Measurements from ENCODE around the gene XPNPEP3. TPM values are rescaled to one million over a fixed set of nuclear protein-coding genes. Genes with fewer than 3 reads are reported as not detected.

XPNPEP3 gene
- total and polyA plus RNA-seq, 2 of the 4 experiments (the other 2 are of a cell fraction): 9.3 to 10.9 TPM

DNA sequence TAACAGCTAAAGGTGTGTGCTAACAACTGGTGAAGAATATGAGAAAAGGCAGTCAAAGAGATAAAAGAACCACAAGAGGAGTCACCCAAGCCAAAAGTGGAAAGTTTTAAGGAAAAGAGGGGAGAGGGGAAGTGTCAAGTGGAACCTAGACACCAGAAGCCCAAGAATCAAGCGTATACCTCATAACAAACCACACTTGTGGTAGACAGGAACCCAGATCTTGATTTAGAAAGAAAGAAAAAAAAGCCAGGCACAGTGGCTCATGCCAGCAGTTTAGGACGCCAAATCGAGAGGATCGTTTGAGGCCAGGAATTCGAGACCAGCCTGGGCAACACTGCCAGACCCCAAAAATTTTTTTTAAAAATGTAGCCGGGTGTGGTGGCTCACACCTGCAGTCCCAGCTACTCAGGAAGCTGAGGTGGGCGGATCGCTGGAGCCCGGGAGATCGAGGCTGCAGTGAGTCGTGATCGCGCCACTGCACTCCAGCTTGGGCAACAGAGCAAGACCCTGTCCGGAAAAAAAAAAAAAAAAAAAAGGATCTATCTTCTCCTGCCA, 38.7 kb upstream of the XPNPEP3 start:
- Histone ChIP-seq H3K9ac (ENCODE audit: low read depth, low read length) (peak overlapping the region; percentile 69), H2BK120ac (ENCODE audit: low read depth, low read length) (no peak overlapping the region), H3K27me3 (ENCODE audit: control insufficient read depth, insufficient read depth, low read length) (no peaks in the 10 kb centered on the region), H3K4me3 (ENCODE audit: insufficient read depth, low read depth, low read length) (peak overlapping the region; percentile 90), H3K9me3 (ENCODE audit: control insufficient read depth, insufficient read depth, low read length) (no peaks in the 10 kb centered on the region), H2AFZ (replicated peaks; ENCODE audit: low read length, poor library complexity) (peak overlapping the region; percentile 100), H4K5ac (ENCODE audit: low read depth, low read length) (no peak overlapping the region), H3K4ac (ENCODE audit: low read depth, low read length) (peak overlapping the region; percentile 92), H4K20me1 (ENCODE audit: insufficient read depth, low read length) (no peaks in the 10 kb centered on the region; the same call in 1 of the 2 replicates), H3K23ac (ENCODE audit: low read depth, low read length) (peak overlapping the region; percentile 99; the same call in 1 of the 2 replicates), H3K4me2 (ENCODE audit: low read depth, low read length) (peak overlapping the region; percentile 97), H2AK5ac (ENCODE audit: low read depth, low read length) (peak overlapping the region; percentile 88), H2BK5ac (ENCODE audit: low read depth, low read length, poor library complexity, severe bottlenecking) (no peak overlapping the region), H3K9me1 (ENCODE audit: insufficient read depth, low read length) (peaks cover 9% of the 10 kb centered on the region), H2BK15ac (ENCODE audit: low read depth, low read length) (no peak overlapping the region), H4K8ac (ENCODE audit: low read depth in 2 of 2, low read length in 2 of 2) (peak overlapping the region; percentile 65 to 98; a peak in 2 of 4 replicates), H3K36me3 (ENCODE audit: control insufficient read depth, insufficient read depth, low read length) (no peaks in the 10 kb centered on the region), H3K27ac (ENCODE audit: insufficient read depth, low read length) (no peak overlapping the region; the same call in 1 of the 2 replicates), H3K79me1 (ENCODE audit: low read depth in 1 of 2, low read length in 2 of 2) (peaks cover 34 to 39% of the 10 kb centered on the region in 2 experiments), H2AK9ac (replicated peaks; ENCODE audit: low read depth, low read length, poor library complexity) (peak overlapping the region; percentile 98), H3K4me1 (ENCODE audit: control insufficient read depth, insufficient read depth, low read length) (no peaks in the 10 kb centered on the region), H3K18ac (ENCODE audit: low read depth, low read length) (no peak overlapping the region), H3K56ac (ENCODE audit: extremely low read depth, insufficient read depth, low read length) (no peak overlapping the region), H4K91ac (ENCODE audit: insufficient read depth, low read depth, low read length) (no peak overlapping the region), H2BK20ac (ENCODE audit: low read depth, low read length) (no peak overlapping the region), H3K14ac (replicated peaks; ENCODE audit: low read depth, low read length) (peak overlapping the region; percentile 92)
- TF ChIP-seq, protein P1, sequence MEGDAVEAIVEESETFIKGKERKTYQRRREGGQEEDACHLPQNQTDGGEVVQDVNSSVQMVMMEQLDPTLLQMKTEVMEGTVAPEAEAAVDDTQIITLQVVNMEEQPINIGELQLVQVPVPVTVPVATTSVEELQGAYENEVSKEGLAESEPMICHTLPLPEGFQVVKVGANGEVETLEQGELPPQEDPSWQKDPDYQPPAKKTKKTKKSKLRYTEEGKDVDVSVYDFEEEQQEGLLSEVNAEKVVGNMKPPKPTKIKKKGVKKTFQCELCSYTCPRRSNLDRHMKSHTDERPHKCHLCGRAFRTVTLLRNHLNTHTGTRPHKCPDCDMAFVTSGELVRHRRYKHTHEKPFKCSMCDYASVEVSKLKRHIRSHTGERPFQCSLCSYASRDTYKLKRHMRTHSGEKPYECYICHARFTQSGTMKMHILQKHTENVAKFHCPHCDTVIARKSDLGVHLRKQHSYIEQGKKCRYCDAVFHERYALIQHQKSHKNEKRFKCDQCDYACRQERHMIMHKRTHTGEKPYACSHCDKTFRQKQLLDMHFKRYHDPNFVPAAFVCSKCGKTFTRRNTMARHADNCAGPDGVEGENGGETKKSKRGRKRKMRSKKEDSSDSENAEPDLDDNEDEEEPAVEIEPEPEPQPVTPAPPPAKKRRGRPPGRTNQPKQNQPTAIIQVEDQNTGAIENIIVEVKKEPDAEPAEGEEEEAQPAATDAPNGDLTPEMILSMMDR (conservative IDR thresholded peaks at IDR 0.05; ENCODE audit: low read depth, low read length): no peak
- no peak for TF ChIP-seq BHLHE40 (IDR thresholded peaks at IDR 0.05; ENCODE audit: low read depth, low read length)
- no peak for TF ChIP-seq MAFK (IDR thresholded peaks at IDR 0.05; ENCODE audit: low read depth, low read length)
- no peak for TF ChIP-seq SMC3 (IDR thresholded peaks at IDR 0.05; ENCODE audit: low read depth, low read length)
- TF ChIP-seq POLR2A (IDR thresholded peaks at IDR 0.05; ENCODE audit: low read depth, low read length): no peak
- no peak for TF ChIP-seq CHD1 (IDR thresholded peaks at IDR 0.05; ENCODE audit: low read depth, low read length)
- TF ChIP-seq, protein P2, sequence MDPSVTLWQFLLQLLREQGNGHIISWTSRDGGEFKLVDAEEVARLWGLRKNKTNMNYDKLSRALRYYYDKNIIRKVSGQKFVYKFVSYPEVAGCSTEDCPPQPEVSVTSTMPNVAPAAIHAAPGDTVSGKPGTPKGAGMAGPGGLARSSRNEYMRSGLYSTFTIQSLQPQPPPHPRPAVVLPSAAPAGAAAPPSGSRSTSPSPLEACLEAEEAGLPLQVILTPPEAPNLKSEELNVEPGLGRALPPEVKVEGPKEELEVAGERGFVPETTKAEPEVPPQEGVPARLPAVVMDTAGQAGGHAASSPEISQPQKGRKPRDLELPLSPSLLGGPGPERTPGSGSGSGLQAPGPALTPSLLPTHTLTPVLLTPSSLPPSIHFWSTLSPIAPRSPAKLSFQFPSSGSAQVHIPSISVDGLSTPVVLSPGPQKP (IDR thresholded peaks at IDR 0.05; ENCODE audit: borderline replicate concordance, low read depth, low read length): no peak
- TF ChIP-seq FOS (IDR thresholded peaks at IDR 0.05; ENCODE audit: low read depth, low read length): no peak
- no peak for TF ChIP-seq RFX5 (IDR thresholded peaks at IDR 0.05; ENCODE audit: low read depth, low read length)
- TF ChIP-seq RCOR1 (IDR thresholded peaks at IDR 0.05; ENCODE audit: insufficient replicate concordance, low read length): no peak
- no peak for TF ChIP-seq MXI1 (IDR thresholded peaks at IDR 0.05; ENCODE audit: borderline replicate concordance, low read depth, low read length)
- TF ChIP-seq CEBPB (IDR thresholded peaks at IDR 0.05; ENCODE audit: low read depth, low read length): no peak
- no peak for TF ChIP-seq NFE2L2 (IDR thresholded peaks at IDR 0.05; ENCODE audit: low read depth, low read length)
- no peak for TF ChIP-seq MAZ (IDR thresholded peaks at IDR 0.05; ENCODE audit: borderline replicate concordance, low read depth, low read length)
- TF ChIP-seq RAD21 (IDR thresholded peaks at IDR 0.05; ENCODE audit: low read length): no peak
- dilution Hi-C loops (cut with HindIII; ENCODE audit: low sequenced_read_pairs, unreplicated experiment) (no loop called here), in situ Hi-C loops (cut with MboI; ENCODE audit: low sequenced_read_pairs) (no loop called here), intact Hi-C loops (cut with micrococcal nuclease) (loop anchor here (2.0 kb wide), 1 partner anchor 135 kb away; no protein-coding TSS in a partner anchor)
- POLR2A ChIA-PET (ENCODE audit: unreplicated experiment): no interaction called here
- DNase-seq: no peak
- 67% methylated on average over 4 of the region's 14 CpGs; no CpG with 5 or more reads in 1 of the 2 experiments for WGBS, 2 experiments (ENCODE audit: extremely low coverage in 2 of 2, insufficient read length in 1 of 2)
- ATAC-seq (ENCODE audit: low read depth): no peak
- CTCF ChIA-PET: interaction anchor here (0.6 to 1.1 kb wide), 2 partner anchors 9 to 130 kb away, joined by 3 to 6 read pairs; no protein-coding TSS in a partner anchor
- no TSS peak for BruUV-seq (replicated peaks)
